GM23338 (cell line): Measurements from ENCODE around the gene RPIA. TPM values are rescaled to one million over a fixed set of nuclear protein-coding genes. Genes with fewer than 3 reads are reported as not detected.

Experiments used
- ATAC-seq: fragments of 200-7000 bp; cut with Tn5 transposase; 3 replicates; pipeline ENCODE4 v1.9.1; 2020
- DNase-seq: peaks from one replicate; pipeline ENCODE4 v3.0.0-alpha.2; 2015; ENCODE audit warnings: low spot score
- H2AFZ ChIP-seq: fragments of 200-600 bp; sonication (generic); 2 replicates; pipeline ENCODE4 v1.8.0; 2016; ENCODE audit warnings: antibody characterized with exemption, mild to moderate bottlenecking, moderate library complexity
- H3F3A ChIP-seq: fragments of 200-600 bp; sonication (generic); replicated peaks from 2 replicates; pipeline ENCODE4 v1.8.0; 2017; ENCODE audit warnings: antibody characterized with exemption, mixed run types, low read depth
- H3K27ac ChIP-seq: fragments of 200-600 bp; sonication (generic); 2 replicates; pipeline ENCODE4 v1.6.1; 2016; ENCODE audit warnings: low read depth
- H3K27me3 ChIP-seq: fragments of 200-600 bp; sonication (generic); 2 replicates; pipeline ENCODE4 v1.8.0; 2016; ENCODE audit warnings: mild to moderate bottlenecking, mixed run types, moderate library complexity; ENCODE audit not compliant: insufficient read depth
- H3K36me3 ChIP-seq: fragments of 200-600 bp; sonication (generic); 2 replicates; pipeline ENCODE4 v1.8.0; 2016; ENCODE audit warnings: mild to moderate bottlenecking; ENCODE audit not compliant: insufficient read depth
- H3K4me1 ChIP-seq: fragments of 200-600 bp; sonication (generic); 2 replicates; pipeline ENCODE4 v1.8.0; 2016; ENCODE audit warnings: mild to moderate bottlenecking, moderate library complexity; ENCODE audit not compliant: insufficient read depth
- H3K4me2 ChIP-seq: fragments of 200-600 bp; sonication (generic); 2 replicates; pipeline ENCODE4 v1.7.1; 2017; ENCODE audit warnings: mixed run types
- H3K4me3 ChIP-seq: fragments of 200-600 bp; sonication (generic); 2 replicates; pipeline ENCODE4 v1.6.1; 2016; ENCODE audit warnings: mixed run types
- H3K79me2 ChIP-seq: fragments of 200-600 bp; sonication (generic); replicated peaks from 2 replicates; pipeline ENCODE4 v1.8.0; 2017; ENCODE audit warnings: mild to moderate bottlenecking; ENCODE audit not compliant: insufficient read depth
- H3K9me2 ChIP-seq: fragments of 200-600 bp; sonication (generic); 2 replicates; pipeline ENCODE4 v1.8.0; 2017; ENCODE audit not compliant: insufficient read depth
- H4K20me1 ChIP-seq: fragments of 200-600 bp; sonication (generic); replicated peaks from 2 replicates; pipeline ENCODE4 v1.8.0; 2017; ENCODE audit warnings: mild to moderate bottlenecking; ENCODE audit not compliant: insufficient read depth
- H3K27ac Mint-ChIP-seq: 2 replicates; pipeline ENCODE4 v1.8.0; 2020; ENCODE audit warnings: inconsistent platforms, mild to moderate bottlenecking, moderate library complexity, mixed read lengths
- H3K27me3 Mint-ChIP-seq: 3 replicates; pipeline ENCODE4 v1.8.0; 2022; ENCODE audit warnings: low read depth, mild to moderate bottlenecking, moderate library complexity, mixed read lengths, inconsistent platforms; ENCODE audit not compliant: insufficient read depth, poor library complexity
- H3K36me3 Mint-ChIP-seq: 3 replicates; pipeline ENCODE4 v1.8.0; 2021; ENCODE audit warnings: low read depth, mild to moderate bottlenecking, inconsistent platforms, moderate library complexity, mixed read lengths
- H3K4me1 Mint-ChIP-seq: 3 replicates; pipeline ENCODE4 v1.8.0; 2020; ENCODE audit warnings: mild to moderate bottlenecking, inconsistent platforms, mixed read lengths
- H3K4me3 Mint-ChIP-seq: 3 replicates; pipeline ENCODE4 v1.8.0; 2021; ENCODE audit warnings: moderate library complexity, mild to moderate bottlenecking, inconsistent platforms, mixed read lengths
- H3K9me3 Mint-ChIP-seq: 3 replicates; pipeline ENCODE4 v1.8.0; 2020; ENCODE audit warnings: moderate library complexity, mild to moderate bottlenecking, inconsistent platforms, mixed read lengths
- CREB1 ChIP-seq: fragments of 250-450 bp; sonication (Bioruptor Pico); IDR thresholded peaks from 2 replicates; pipeline ENCODE4 v1.5.0; 2020; ENCODE audit warnings: low read depth, mild to moderate bottlenecking, moderate library complexity
- EZH2phosphoT487 ChIP-seq: fragments of 200-600 bp; sonication (generic); IDR thresholded peaks from one replicate; pipeline ENCODE4 v1.8.1; 2018; ENCODE audit warnings: antibody characterized with exemption; ENCODE audit not compliant: unreplicated experiment
- NANOG ChIP-seq: IDR thresholded peaks from 2 replicates; pipeline ENCODE4 v1.6.1; 2016; ENCODE audit warnings: antibody characterized with exemption, borderline replicate concordance
- STAT1 ChIP-seq: IDR thresholded peaks from one replicate; pipeline ENCODE4 v1.6.1; 2016; ENCODE audit warnings: antibody characterized with exemption; ENCODE audit not compliant: unreplicated experiment
- ZNF114 ChIP-seq: fragments of 250-450 bp; sonication (Bioruptor Pico); IDR thresholded peaks from 2 replicates; pipeline ENCODE4 v1.5.0; 2020; ENCODE audit warnings: mild to moderate bottlenecking, moderate library complexity
- ZNF331 ChIP-seq: fragments of 250-450 bp; sonication (Bioruptor Pico); IDR thresholded peaks from 2 replicates; pipeline ENCODE4 v1.5.0; 2020; ENCODE audit warnings: low read depth, mild to moderate bottlenecking, moderate library complexity
- polyA plus RNA-seq: library from polyadenylated mRNA; unstranded; fragments of >200 nt; fragmentation: Nextera tagmentation; extraction: Ambion mirVana; gene quantifications from 2 replicates; pipeline ENCODE4 v1.2.1, GENCODE V29; 2016
- total RNA-seq: library from RNA; depleted of rRNA; stranded (reverse); fragments of >200 nt; shearing (Covaris generic); gene quantifications from 2 replicates; pipeline ENCODE4 v1.2.3, GENCODE V29; 2014
- TF ChIP-seq, protein P1 (sequence below): fragments of 250-450 bp; sonication (Bioruptor Pico); IDR thresholded peaks from 2 replicates; pipeline ENCODE4 v1.5.0; 2020; ENCODE audit warnings: mild to moderate bottlenecking, moderate library complexity
- TF ChIP-seq, protein P2 (sequence below), 2 experiments: fragments of 200-600 bp in 1 of 2; sonication (generic) in 1 of 2; conservative IDR thresholded peaks; 2 replicates each; pipeline versions ENCODE4 v1.5.1 to v1.6.1; 2016 to 2017; ENCODE audit warnings: antibody characterized with exemption in 2 of 2, low read depth in 2 of 2, mild to moderate bottlenecking in 2 of 2, moderate library complexity in 1 of 2

Gene RPIA
- total and polyA plus RNA-seq, 2 experiments from 2014 or later, result 18.8 to 22.5 TPM

DNA sequence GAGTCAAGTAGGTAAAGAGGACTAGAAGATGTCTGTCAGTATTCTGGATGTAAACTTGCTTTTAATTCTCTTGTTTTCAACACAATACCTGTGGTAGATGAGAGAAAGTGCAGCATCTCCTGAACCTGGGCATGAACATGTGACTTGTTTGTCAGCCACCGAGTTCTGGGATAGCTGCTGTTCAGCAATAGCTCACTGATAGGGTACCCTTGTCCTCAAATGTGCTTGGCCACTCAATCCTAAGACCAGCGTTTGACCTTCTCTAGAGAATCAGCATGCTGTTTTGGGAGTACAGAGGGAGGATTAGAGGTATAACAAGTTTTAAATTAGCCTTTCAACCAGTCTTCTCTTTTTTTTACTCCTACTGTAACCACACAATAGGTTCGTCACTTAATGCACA, 23.2 kb downstream of the RPIA start (continued):
- TF ChIP-seq, protein P1, sequence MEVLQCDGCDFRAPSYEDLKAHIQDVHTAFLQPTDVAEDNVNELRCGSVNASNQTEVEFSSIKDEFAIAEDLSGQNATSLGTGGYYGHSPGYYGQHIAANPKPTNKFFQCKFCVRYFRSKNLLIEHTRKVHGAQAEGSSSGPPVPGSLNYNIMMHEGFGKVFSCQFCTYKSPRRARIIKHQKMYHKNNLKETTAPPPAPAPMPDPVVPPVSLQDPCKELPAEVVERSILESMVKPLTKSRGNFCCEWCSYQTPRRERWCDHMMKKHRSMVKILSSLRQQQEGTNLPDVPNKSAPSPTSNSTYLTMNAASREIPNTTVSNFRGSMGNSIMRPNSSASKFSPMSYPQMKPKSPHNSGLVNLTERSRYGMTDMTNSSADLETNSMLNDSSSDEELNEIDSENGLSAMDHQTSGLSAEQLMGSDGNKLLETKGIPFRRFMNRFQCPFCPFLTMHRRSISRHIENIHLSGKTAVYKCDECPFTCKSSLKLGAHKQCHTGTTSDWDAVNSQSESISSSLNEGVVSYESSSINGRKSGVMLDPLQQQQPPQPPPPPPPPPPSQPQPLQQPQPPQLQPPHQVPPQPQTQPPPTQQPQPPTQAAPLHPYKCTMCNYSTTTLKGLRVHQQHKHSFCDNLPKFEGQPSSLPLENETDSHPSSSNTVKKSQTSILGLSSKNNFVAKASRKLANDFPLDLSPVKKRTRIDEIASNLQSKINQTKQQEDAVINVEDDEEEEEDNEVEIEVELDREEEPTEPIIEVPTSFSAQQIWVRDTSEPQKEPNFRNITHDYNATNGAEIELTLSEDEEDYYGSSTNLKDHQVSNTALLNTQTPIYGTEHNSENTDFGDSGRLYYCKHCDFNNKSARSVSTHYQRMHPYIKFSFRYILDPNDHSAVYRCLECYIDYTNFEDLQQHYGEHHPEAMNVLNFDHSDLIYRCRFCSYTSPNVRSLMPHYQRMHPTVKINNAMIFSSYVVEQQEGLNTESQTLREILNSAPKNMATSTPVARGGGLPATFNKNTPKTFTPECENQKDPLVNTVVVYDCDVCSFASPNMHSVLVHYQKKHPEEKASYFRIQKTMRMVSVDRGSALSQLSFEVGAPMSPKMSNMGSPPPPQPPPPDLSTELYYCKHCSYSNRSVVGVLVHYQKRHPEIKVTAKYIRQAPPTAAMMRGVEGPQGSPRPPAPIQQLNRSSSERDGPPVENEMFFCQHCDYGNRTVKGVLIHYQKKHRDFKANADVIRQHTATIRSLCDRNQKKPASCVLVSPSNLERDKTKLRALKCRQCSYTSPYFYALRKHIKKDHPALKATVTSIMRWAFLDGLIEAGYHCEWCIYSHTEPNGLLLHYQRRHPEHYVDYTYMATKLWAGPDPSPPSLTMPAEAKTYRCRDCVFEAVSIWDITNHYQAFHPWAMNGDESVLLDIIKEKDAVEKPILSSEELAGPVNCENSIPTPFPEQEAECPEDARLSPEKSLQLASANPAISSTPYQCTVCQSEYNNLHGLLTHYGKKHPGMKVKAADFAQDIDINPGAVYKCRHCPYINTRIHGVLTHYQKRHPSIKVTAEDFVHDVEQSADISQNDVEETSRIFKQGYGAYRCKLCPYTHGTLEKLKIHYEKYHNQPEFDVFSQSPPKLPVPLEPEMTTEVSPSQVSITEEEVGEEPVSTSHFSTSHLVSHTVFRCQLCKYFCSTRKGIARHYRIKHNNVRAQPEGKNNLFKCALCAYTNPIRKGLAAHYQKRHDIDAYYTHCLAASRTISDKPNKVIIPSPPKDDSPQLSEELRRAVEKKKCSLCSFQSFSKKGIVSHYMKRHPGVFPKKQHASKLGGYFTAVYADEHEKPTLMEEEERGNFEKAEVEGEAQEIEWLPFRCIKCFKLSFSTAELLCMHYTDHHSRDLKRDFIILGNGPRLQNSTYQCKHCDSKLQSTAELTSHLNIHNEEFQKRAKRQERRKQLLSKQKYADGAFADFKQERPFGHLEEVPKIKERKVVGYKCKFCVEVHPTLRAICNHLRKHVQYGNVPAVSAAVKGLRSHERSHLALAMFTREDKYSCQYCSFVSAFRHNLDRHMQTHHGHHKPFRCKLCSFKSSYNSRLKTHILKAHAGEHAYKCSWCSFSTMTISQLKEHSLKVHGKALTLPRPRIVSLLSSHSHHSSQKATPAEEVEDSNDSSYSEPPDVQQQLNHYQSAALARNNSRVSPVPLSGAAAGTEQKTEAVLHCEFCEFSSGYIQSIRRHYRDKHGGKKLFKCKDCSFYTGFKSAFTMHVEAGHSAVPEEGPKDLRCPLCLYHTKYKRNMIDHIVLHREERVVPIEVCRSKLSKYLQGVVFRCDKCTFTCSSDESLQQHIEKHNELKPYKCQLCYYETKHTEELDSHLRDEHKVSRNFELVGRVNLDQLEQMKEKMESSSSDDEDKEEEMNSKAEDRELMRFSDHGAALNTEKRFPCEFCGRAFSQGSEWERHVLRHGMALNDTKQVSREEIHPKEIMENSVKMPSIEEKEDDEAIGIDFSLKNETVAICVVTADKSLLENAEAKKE (CRISPR knock-in tag), result no peak
- no peak for TF ChIP-seq NANOG
- TF ChIP-seq, protein P2, sequence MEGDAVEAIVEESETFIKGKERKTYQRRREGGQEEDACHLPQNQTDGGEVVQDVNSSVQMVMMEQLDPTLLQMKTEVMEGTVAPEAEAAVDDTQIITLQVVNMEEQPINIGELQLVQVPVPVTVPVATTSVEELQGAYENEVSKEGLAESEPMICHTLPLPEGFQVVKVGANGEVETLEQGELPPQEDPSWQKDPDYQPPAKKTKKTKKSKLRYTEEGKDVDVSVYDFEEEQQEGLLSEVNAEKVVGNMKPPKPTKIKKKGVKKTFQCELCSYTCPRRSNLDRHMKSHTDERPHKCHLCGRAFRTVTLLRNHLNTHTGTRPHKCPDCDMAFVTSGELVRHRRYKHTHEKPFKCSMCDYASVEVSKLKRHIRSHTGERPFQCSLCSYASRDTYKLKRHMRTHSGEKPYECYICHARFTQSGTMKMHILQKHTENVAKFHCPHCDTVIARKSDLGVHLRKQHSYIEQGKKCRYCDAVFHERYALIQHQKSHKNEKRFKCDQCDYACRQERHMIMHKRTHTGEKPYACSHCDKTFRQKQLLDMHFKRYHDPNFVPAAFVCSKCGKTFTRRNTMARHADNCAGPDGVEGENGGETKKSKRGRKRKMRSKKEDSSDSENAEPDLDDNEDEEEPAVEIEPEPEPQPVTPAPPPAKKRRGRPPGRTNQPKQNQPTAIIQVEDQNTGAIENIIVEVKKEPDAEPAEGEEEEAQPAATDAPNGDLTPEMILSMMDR (conservative IDR thresholded peaks at IDR 0.05; ENCODE audit: low read depth in 2 of 2), result no peak
- TF ChIP-seq STAT1, result no peak
- no peak for TF ChIP-seq EZH2phosphoT487
- no peak for TF ChIP-seq CREB1 (CRISPR knock-in tag)
- TF ChIP-seq ZNF114 (CRISPR knock-in tag), result no peak

DNA sequence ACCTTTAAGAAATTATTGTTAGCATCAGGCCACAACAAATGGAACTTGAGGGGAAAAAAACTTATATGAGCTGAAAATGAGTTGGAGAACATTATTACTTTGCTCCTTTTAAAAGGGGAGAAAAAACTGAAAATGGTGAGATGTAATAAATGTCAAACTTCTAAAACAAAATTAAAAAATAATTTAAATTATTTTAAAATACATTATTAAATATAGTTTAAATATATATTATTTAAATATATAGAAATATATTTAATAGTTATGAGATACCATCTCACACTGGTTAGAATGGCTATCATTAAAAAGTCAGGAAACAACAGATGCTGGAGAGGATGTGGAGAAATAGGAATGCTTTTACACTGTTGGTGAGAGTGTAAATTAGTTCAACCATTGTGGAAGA, 28.9 kb downstream of the RPIA start:
- Histone ChIP-seq H3K9me2 (no peaks in the 10 kb centered on the region), H3K27ac (no peak overlapping the region), H3F3A (no peaks in the 10 kb centered on the region), H3K4me3 (no peak overlapping the region), H4K20me1 (no peaks in the 10 kb centered on the region), H3K4me2 (no peak overlapping the region), H3K4me1 (peaks cover 21% of the 10 kb centered on the region), H3K36me3 (peaks cover 19% of the 10 kb centered on the region), H3K79me2 (peaks cover 7% of the 10 kb centered on the region), H2AFZ (no peak overlapping the region), H3K27me3 (no peaks in the 10 kb centered on the region)
- no peak overlapping the region for H3K4me3 Mint-ChIP-seq
- H3K27ac Mint-ChIP-seq, result no peak overlapping the region
- DNase-seq (no peak), ATAC-seq (no peak)
- H3K36me3 Mint-ChIP-seq, result peaks cover 72% of the 10 kb centered on the region
- H3K27me3 Mint-ChIP-seq, result peaks cover 2% of the 10 kb centered on the region
- peaks cover 54% of the 10 kb centered on the region for H3K9me3 Mint-ChIP-seq
- peaks cover 24% of the 10 kb centered on the region for H3K4me1 Mint-ChIP-seq
- TF ChIP-seq ZNF331 (CRISPR knock-in tag) (no peak), EZH2phosphoT487 (no peak), NANOG (no peak)
- TF ChIP-seq, protein P1 (CRISPR knock-in tag), result no peak
